ENCODE results near the gene HERC2. TPM values are rescaled to one million over a fixed set of nuclear protein-coding genes. Genes with fewer than 3 reads are reported as not detected.
"Not testable (repeated sequence)": the region's sequence is repeated elsewhere in the genome, so short reads cannot be mapped to it uniquely, and the experiment has no call there.

HERC2 gene
- total RNA-seq, result 10 to 100 TPM; 33.3 to 83.3 (median 58.1) TPM
- 10 to 100 TPM; 48.2 to 48.3 TPM for polyA plus RNA-seq
- long read RNA-seq, donor 1, partial matches to known transcripts, result 95 of 112 reads
- long read RNA-seq, donor 1, other reads (novel, unspliced or antisense), result 17 of 112 reads
- long read RNA-seq, donor 2, partial matches to known transcripts, result 18 of 19 reads
- long read RNA-seq, donor 2, other reads (novel, unspliced or antisense), result 0 of 19 reads
- long read RNA-seq, donor 3, partial matches to known transcripts, result 35 of 38 reads
- long read RNA-seq, donor 3, other reads (novel, unspliced or antisense), result 3 of 38 reads

- peak within 1 kb of the TSS; percentile 34 for H3K4me3 ChIP-seq
- H3K27ac ChIP-seq; intact Hi-C loops (cut with DNase I); H3K27me3 ChIP-seq; H3K4me1 ChIP-seq (ENCODE audit: insufficient read depth); H3K36me3 ChIP-seq; H3K9me3 ChIP-seq: not testable (repeated sequence)
- DNase-seq, result peak in 1 of 5 donors; percentile 51
- no CpG with 5 or more reads among the region's 52 CpGs for WGBS, 3 donors
Observed at GRCh38 chr15:28322129-28322588, at the start of gene HERC2. Gene HERC2 (minus strand): TSS chr15:28322179. CDS start chr15:28321433, 746 bp downstream.

GRCh38 chr15:28365502-28365901, 43.5 kb upstream of the HERC2 start:
- H3K4me1 ChIP-seq (ENCODE audit: insufficient read depth); H3K9me3 ChIP-seq; H3K27ac ChIP-seq; H3K36me3 ChIP-seq; DNase-seq; intact Hi-C loops (cut with DNase I); H3K27me3 ChIP-seq; H3K4me3 ChIP-seq: not testable (repeated sequence)
- 89 to 95% (median 92%) methylated on average over 5 to 10 of the region's 17 CpGs for WGBS, 3 donors

GRCh38 chr15:28357984-28358383, 36.0 kb upstream of the HERC2 start, which contains the start of gene GOLGA6L24:
Gene GOLGA6L24 (minus strand): TSS chr15:28358084. CDS start chr15:28358023, 61 bp downstream.
- intact Hi-C loops (cut with DNase I); H3K4me1 ChIP-seq (ENCODE audit: insufficient read depth); H3K4me3 ChIP-seq; H3K36me3 ChIP-seq; DNase-seq; H3K9me3 ChIP-seq; H3K27ac ChIP-seq; H3K27me3 ChIP-seq: not testable (repeated sequence)
- no CpG with 5 or more reads among the region's 7 CpGs for WGBS, 3 donors

GRCh38 chr15:28321358-28322078, 461 bp downstream of the HERC2 start:
- H3K9me3 ChIP-seq; DNase-seq; H3K36me3 ChIP-seq; intact Hi-C loops (cut with DNase I); H3K27ac ChIP-seq; H3K4me1 ChIP-seq (ENCODE audit: insufficient read depth); H3K27me3 ChIP-seq: not testable (repeated sequence)
- 0 to 1% (median 0%) methylated on average over 7 to 12 of the region's 39 CpGs for WGBS, 3 donors
- peak overlapping the region; percentile 34 for H3K4me3 ChIP-seq

- 92 to 94% (median 94%) methylated on average over 1 of the region's 1 CpG for WGBS, 3 donors
- H3K9me3 ChIP-seq; H3K36me3 ChIP-seq; DNase-seq; H3K4me3 ChIP-seq; intact Hi-C loops (cut with DNase I); H3K4me1 ChIP-seq (ENCODE audit: insufficient read depth); H3K27me3 ChIP-seq; H3K27ac ChIP-seq: not testable (repeated sequence)
Observed at GRCh38 chr15:28319725-28320124, 2.3 kb downstream of the HERC2 start.

GRCh38 chr15:28318828-28319227, 3.2 kb downstream of the HERC2 start:
- 78% methylated on average over 1 of the region's 3 CpGs; no CpG with 5 or more reads in 2 of the 3 donors for WGBS, 3 donors
- H3K36me3 ChIP-seq; H3K9me3 ChIP-seq; DNase-seq; intact Hi-C loops (cut with DNase I); H3K4me3 ChIP-seq; H3K4me1 ChIP-seq (ENCODE audit: insufficient read depth); H3K27me3 ChIP-seq; H3K27ac ChIP-seq: not testable (repeated sequence)

- intact Hi-C loops (cut with DNase I); H3K36me3 ChIP-seq; DNase-seq; H3K9me3 ChIP-seq; H3K27me3 ChIP-seq; H3K4me1 ChIP-seq (ENCODE audit: insufficient read depth); H3K4me3 ChIP-seq; H3K27ac ChIP-seq: not testable (repeated sequence)
- WGBS, 3 donors, result 90 to 95% (median 95%) methylated on average over 13 of the region's 13 CpGs
Observed at GRCh38 chr15:28318122-28318521, 3.9 kb downstream of the HERC2 start.

GRCh38 chr15:28316958-28317357, 5.0 kb downstream of the HERC2 start:
- H3K4me3 ChIP-seq; H3K36me3 ChIP-seq; intact Hi-C loops (cut with DNase I); H3K4me1 ChIP-seq (ENCODE audit: insufficient read depth); H3K9me3 ChIP-seq; H3K27me3 ChIP-seq; DNase-seq; H3K27ac ChIP-seq: not testable (repeated sequence)
- 97 to 99% (median 97%) methylated on average over 7 of the region's 7 CpGs for WGBS, 3 donors

GRCh38 chr15:28310454-28310853, 11.5 kb downstream of the HERC2 start:
- H3K27ac ChIP-seq; H3K9me3 ChIP-seq; H3K36me3 ChIP-seq; H3K4me3 ChIP-seq; H3K27me3 ChIP-seq; DNase-seq; H3K4me1 ChIP-seq (ENCODE audit: insufficient read depth); intact Hi-C loops (cut with DNase I): not testable (repeated sequence)
- 88% methylated on average over 10 to 11 of the region's 11 CpGs for WGBS, 3 donors

GRCh38 chr15:28308718-28309117, 13.3 kb downstream of the HERC2 start:
- H3K27ac ChIP-seq; H3K36me3 ChIP-seq; intact Hi-C loops (cut with DNase I); H3K27me3 ChIP-seq; DNase-seq; H3K4me3 ChIP-seq; H3K9me3 ChIP-seq; H3K4me1 ChIP-seq (ENCODE audit: insufficient read depth): not testable (repeated sequence)
- 96 to 98% (median 97%) methylated on average over 5 of the region's 5 CpGs for WGBS, 3 donors

GRCh38 chr15:28305700-28306099, 16.3 kb downstream of the HERC2 start:
- DNase-seq; H3K27ac ChIP-seq; H3K4me3 ChIP-seq; H3K36me3 ChIP-seq; H3K27me3 ChIP-seq; intact Hi-C loops (cut with DNase I); H3K9me3 ChIP-seq; H3K4me1 ChIP-seq (ENCODE audit: insufficient read depth): not testable (repeated sequence)
- WGBS, 3 donors, result 96 to 100% (median 98%) methylated on average over 2 of the region's 2 CpGs

- intact Hi-C loops (cut with DNase I); H3K27ac ChIP-seq; H3K36me3 ChIP-seq; H3K4me3 ChIP-seq; H3K27me3 ChIP-seq; DNase-seq; H3K4me1 ChIP-seq (ENCODE audit: insufficient read depth); H3K9me3 ChIP-seq: not testable (repeated sequence)
- 87 to 97% (median 95%) methylated on average over 3 of the region's 3 CpGs for WGBS, 3 donors
Observed at GRCh38 chr15:28297434-28297833, 24.5 kb downstream of the HERC2 start.

All from ovary (tissue), 10 donors.